Suppressor macrophage treated with lipopolysaccharide for 4 hours (primary cell): ENCODE measurements around the gene MSL3B.

ENCODE experiments used
- DNase-seq: peaks from one replicate; pipeline ENCODE4 v3.0.0-alpha.2; 2020

The MSL3B gene

GRCh38 chr2:233832414-233832813, 35.8 kb downstream of the MSL3B start:
- DNase-seq, result no peak

DNA sequence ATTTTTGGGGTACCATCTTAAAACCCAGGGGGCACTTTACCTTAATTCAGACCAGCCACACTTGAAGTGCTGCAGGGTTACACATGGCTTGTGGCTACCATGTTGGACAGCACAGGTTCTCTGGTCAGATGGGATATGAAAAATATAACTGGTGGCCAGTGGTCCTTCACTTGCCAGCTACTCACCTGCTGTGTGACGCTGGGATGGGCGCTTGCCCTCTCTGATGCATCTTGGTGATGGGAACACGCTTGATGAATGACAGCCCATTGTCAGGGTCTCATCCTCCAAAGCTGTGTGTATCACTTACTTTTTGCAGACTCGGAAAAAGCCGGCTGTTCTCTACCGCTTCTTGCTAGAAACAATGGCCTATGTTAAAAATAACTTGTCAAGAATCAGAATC, 36.3 kb downstream of the MSL3B start:
- no peak for DNase-seq

- DNase-seq, result no peak
Measured at GRCh38 chr2:233831011-233831721, 37.0 kb downstream of the MSL3B start.

DNA sequence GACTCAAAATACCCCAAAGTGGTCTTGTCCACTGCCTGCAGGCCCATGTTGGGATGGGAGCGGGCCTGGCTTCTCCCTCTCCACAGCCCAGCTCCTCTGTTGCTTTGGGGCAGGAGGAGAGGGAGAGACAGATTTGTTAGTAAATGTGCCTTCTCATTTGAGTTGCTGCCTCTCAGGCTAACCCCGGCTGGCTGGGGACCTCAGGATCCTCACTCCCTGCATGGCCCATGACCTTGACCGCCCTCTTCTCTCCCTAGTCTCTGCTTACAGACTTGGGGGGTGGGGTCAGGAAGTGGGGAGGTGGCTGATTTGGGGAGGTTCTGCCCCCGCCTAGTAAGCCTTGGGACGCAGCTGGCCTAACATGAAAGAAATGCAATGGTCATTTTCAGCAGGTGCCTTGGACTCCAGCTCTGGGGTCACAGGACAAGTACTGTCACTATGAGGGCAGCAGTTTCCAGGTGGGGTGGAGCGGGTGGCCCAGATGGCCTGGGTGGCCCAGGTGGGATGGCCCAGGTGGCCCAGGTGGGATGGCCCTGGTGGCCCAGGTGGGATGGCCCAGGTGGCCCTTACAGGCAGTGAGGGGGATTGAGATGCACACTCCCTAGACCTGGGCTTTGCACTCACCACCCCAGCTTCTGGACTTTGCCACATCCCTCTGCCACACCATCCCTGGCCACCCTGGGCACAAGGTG, 37.9 kb downstream of the MSL3B start:
- DNase-seq, result no peak

- DNase-seq, result no peak
Measured at GRCh38 chr2:233829193-233830110, 38.7 kb downstream of the MSL3B start.

DNA sequence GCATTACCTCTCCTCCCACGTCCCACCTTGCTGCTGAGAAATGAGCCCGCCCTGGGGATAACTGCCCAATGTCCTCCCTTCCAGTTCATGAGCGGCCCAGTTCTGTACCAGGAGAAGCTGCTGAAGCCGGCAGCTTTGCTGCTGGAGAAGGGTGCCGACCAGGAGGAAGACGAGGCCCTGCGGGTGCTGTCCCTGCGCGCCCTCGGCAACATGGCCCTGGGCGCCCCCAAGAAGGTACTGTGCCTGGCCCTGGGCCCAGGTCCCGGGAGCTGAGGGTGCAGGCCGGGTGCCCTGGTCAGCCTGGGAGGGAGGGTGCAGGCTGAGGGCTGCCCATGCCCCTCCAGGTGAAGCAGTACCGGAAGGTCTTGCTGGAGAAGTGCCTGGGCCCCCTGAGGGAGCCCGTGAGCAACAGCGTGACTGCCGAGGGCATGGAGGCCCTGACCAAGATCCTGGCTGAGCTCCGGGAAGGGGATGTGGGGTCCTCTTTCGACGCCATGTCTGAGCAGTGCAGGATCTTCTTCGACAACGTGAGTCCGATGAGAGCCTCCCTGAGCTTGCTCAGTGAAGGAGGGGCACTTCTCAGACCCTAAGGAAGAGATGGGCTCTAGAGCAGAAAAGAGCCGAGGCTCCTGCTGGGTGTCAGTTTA, 39.5 kb downstream of the MSL3B start:
- no peak for DNase-seq

GRCh38 chr2:233824373-233824772, 43.8 kb downstream of the MSL3B start:
- no peak for DNase-seq

- no peak for DNase-seq
Measured at GRCh38 chr2:233823731-233824121, 44.5 kb downstream of the MSL3B start.

DNA sequence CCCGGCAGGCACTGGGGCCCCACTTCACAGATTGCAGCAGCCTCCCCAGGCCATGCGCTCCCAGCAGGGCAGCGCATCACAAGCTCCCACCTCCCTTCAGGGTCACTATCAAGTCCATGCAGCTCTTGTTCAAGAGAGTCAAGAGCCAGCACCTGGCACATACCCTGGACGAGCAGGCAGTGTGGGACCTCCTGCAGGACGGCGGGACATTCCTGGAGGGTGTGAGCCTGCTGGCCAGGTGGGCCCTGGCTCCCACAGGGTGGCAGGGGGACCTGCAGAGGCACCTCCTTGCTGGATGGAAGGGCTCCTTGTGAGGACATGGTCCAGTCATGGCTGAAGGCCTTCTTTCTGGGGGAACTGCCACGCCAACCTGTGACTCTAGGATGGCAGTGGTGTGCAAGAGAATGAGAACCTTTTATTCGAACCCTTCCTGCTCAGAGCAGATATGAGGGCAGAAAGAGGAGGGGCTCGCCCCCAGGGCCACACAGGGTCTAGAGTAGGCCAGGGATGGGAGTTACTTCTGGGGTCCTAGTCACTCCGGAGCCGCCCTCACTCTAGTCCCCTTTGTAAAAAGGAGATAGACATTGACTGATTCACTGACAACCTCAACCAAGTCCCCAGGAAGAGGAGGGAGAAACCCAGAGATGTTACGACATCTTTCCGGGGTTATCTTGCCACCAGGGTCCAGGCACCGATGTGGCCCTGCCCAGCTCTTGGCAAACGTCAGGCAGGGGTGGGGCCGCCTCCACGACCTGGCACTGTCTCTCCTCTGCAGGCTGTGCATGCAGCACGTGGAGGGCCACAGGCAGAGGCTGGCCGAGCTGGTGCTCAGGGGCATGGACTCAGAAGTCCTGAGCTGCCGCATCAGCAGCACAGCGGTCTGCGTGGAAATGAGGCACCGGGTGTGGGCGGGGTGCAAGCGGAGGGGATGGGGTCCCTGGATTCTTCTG, 45.1 kb downstream of the MSL3B start:
- no peak for DNase-seq

DNA sequence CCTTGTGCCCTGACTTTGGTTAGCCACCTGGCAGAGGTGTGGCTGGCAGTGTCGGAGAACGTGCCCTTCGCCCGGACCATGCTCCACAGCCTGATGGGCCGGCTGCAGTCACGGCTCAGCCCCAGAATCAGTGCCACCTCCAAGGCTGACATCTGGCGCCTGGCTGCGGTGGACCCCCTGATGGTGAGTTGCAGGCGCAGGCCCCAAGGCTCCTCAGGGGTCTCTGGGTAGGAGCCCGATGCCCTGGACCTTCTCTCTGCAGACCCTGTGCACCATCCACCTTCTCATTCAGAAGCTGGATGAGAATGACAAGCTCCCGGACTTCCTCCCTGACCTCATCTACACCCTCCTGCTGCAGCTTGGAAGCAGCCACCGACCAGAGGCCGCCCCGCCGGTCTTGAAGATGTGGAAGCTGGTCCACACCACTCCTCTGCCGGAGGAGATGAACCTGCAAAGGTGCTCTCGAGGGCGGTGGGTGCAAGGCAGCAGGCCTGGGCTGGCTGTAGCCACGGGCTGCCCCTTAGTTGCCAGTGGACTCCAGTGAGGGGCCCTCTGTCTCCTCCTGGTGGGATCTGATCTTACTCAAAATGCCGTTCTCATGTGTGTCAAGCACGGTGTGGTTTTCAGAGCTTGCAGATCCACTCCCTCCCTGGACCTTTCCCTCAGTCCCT, 46.0 kb downstream of the MSL3B start:
- DNase-seq, result no peak

DNA sequence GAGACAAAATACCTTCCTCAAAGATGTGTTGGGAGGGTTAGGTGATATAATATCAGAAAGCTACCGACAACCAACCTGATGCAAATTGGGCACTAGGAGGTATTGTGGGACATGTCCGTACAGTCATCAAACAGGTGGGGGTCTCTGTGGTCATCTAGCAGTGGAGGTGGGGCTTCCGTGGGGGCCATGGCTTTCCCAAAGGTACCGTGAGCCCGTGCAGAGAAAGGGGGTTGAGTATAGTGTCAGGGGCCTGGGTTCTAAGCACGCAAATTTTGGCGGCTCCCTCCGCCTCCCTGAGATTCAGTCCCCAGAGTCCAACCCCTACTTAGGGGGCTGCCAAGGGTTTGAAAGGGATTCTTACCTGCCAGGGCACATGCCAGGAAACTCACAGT, 46.5 kb downstream of the MSL3B start:
- DNase-seq, result no peak

DNA sequence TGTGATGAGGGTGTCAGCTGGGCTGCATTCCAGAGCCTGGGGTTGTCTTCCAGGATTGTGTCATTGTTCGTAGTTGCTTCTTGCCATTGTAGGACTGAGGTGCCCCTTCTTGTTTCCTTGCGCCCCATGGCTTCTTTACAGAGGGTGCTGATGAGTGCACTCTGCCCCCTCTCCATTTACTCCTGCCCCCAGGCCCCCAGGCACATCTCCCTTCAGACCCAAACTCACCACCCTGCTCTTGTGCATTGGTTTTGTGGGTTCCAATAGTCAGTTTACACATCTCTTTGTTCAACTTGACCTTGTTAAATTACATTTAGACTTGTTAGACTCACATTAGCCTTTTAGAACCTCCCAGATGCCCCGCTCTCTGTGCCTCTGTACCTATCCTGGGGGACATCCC, 47.0 kb downstream of the MSL3B start:
- DNase-seq, result no peak

DNA sequence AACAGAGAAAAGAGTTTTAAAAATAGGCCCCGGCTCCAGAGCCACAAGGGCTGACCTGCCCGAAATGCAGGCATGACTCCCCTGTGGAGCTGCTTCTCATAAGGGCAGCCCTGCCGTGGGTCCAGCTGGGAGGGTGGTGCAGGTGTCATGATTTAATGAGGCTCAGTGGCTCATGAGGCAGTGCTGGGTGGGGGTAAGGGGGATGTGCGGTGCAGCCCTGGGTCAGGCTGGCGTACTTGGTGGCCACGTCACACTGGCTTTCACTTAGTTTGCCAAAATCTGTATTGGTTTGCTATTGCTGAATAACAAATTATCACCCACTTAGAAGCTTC, 47.4 kb downstream of the MSL3B start:
- DNase-seq, result no peak

DNA sequence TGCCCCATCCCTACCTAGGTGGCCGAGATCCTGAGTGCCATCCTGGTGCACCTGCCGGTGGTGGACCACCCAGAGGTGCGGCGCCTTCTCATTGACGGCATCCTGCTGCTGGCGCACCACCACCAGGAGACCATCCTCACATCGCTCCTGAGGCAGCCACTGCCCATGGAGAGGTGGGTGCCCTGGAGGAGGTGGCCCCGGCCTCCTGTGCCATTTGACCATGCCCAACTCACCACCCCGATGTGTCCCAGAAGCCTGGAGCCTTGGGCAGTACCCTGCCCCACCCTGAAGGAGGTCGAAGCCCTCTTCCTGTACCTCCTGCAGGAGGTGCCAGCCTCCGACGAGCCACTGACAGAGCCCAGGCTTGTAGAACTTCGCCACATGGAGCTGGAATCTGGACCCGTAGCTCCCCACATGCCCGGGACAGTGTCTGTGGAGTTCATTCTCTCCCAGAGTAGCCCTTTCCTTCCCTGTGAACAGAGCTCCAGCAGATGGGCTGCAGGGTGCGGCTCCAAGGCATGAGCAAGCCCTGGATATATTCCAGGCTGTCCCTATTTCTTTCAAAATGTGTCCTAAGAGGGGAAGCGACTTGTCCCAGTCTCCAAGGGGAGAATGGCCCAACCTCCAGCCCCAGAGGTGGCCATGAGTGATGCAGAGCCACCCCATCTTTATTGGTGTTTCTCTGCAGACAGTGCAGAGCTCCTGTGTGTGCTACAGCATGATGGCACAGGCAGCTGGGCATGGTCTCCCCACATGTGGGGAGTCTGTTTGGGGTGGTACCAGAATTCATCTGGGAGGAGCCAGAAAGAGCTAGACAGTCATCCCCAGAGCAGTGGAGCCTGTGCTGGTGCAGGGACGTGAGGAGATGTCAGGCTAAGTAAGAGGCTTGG, 48.1 kb downstream of the MSL3B start:
- no peak for DNase-seq

- no peak for DNase-seq
Measured at GRCh38 chr2:233818639-233819621, 49.3 kb downstream of the MSL3B start.

DNA sequence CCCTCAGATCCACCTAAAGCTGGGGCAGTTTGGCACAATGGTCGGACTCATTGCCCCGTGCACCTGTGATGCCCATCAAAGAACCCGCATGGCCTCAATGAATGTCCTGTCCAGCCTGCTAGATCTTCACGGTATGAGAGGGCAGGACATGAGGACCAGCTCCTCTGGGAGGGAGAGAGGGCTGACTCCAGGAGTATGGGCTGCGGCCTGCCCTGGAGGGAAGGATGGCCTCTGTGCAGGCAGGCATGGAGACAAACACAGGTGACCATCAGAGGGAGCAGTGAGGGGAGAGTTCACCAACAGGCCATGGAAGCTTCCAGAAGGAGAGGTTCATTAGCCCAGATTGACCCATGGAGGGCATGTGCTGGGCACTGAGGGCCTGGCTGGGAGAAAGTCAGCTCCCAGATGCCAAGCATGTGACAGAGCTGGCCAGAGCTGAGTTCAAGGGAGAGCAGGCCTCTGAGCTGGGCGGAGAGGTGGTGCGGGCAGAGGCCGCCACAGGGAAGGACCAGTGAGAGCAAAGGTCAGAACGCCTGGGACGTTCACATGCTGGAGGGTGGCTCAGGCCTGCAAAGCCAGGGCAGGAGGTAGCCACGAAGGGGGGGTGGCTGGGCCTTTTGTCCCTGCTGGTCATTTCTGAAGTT, 50.1 kb downstream of the MSL3B start:
- DNase-seq, result no peak

DNA sequence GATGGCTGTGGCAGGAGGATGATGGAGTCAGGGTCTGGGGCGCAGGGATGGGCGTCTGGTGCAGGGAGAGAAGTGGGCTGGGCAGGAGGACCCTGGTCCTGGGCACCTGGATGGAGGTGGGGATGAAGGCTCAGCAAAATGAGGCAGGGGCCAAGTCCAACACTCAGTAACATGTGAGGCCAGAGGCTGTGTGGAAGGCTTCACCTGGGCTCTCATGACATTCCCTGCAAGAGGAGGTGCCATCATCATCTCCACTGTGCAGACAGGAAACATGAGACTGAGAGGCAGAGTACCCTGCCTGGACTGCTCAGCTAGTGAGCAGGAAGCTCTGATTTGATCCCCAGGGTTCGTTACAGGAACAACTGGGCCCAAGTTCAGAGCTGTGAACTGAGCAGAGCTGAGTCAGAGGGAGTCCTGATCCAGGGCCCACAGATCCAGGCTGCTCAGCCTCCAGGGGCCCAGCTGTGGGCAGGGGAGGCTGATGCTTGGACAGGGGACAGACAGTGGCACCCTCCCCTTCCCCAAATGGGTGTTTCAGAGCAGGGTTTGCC, 50.8 kb downstream of the MSL3B start:
- no peak for DNase-seq

DNA sequence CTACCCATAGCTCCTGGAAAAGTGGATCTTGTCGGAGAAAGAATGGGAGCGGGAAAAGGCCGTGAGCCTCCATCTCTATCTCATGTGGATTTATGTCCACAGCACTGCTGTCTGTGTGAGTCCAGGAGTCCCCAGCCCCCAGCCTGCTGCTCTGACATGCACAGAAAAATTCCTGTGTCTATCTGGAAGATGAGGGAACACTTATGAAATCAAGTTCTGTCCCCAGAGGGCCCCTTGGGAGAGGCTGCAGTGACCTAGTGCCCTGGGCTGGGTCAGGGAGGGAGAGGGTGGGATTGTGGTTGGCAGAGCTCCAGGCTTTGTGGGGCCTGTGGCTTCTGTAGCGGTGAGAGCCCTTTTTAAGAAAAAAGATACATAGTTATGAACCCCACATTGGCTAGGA, 51.4 kb downstream of the MSL3B start:
- DNase-seq, result no peak
